ENCODE measurements around the gene FSTL3.

- no peak for TF ChIP-seq BHLHE40 (IDR thresholded peaks at IDR 0.05; ENCODE audit: borderline replicate concordance)
- no peak for TF ChIP-seq L3MBTL2 (conservative IDR thresholded peaks at IDR 0.05)
- TF ChIP-seq TARDBP (IDR thresholded peaks at IDR 0.05) = no peak
- TF ChIP-seq ELF4 (IDR thresholded peaks at IDR 0.05) = no peak
- TF ChIP-seq SP1 (IDR thresholded peaks at IDR 0.05) = no peak
- no peak for TF ChIP-seq HDGF (IDR thresholded peaks at IDR 0.05; ENCODE audit: borderline replicate concordance)
- no peak for TF ChIP-seq FOXK2 (IDR thresholded peaks at IDR 0.05)
- TF ChIP-seq ZNF384 (IDR thresholded peaks at IDR 0.05) = no peak
- no peak for TF ChIP-seq LEF1 (IDR thresholded peaks at IDR 0.05; ENCODE audit: borderline replicate concordance)
These were observed 27.9 kb upstream of the FSTL3 start for GRCh38 chr19:648305-648704.

All from HEK293T (cell line).